ENCODE measurements around the gene SPOCK2. TPM values are rescaled to one million over a fixed set of nuclear protein-coding genes. Genes with fewer than 3 reads are reported as not detected.

SPOCK2 gene
- total RNA-seq, 1 experiment from 2014 or later: not detected

- Histone ChIP-seq H3K4me3 (no peak overlapping the region), H3K36me3 (no peaks in the 10 kb centered on the region), H3K9me3 (no peaks in the 10 kb centered on the region), H3K27me3 (no peaks in the 10 kb centered on the region)
- no peak for DNase-seq
Observed at GRCh38 chr10:72082856-72083789, 5.2 kb downstream of the SPOCK2 start.

DNA sequence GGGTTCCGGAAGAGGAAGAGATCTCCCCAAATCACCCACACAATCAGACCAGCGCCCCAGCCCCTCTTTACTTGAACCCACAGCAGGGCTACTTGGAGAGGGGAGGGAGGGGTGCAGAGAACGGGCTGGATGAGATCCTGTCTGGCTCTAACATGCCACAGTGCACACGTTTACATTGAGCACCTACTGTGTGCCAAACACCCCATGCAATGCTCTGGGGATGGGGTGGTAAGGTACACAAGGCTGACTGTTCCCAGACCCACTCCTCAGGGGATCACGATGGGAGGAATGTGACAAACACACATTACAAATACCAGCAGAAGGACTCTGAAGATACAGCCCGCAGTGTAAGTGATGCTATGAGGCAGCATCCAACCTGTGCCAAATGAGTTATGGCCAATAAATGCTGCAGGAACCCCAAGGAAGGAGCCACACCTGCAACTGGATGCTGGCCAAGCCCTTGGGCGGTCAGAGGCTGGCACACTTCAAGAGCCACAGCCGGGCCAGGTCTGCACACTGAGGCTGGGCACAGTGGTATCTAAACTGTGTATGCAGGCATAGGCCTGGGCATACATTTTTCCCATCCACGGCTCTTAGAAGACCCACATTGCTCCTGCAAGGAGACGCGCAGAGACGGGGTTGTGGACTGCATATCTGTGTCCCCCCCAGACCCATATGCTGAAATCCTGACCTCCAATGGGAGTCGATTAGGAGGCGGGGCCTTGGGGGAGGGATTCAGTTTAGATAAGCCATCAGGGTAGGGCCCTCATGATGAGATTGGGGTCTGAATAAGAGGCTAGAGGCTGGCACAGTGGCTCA lies 6.4 kb downstream of the SPOCK2 start:
- Histone ChIP-seq H3K36me3 (no peaks in the 10 kb centered on the region), H3K27me3 (no peaks in the 10 kb centered on the region), H3K4me3 (no peak overlapping the region), H3K9me3 (no peaks in the 10 kb centered on the region)
- no peak for DNase-seq

- Histone ChIP-seq H3K36me3 (no peaks in the 10 kb centered on the region), H3K27me3 (no peaks in the 10 kb centered on the region), H3K9me3 (no peaks in the 10 kb centered on the region), H3K4me3 (no peak overlapping the region)
- no peak for DNase-seq
Observed at GRCh38 chr10:72081210-72081609, 7.1 kb downstream of the SPOCK2 start.

- Histone ChIP-seq H3K27me3 (no peaks in the 10 kb centered on the region), H3K9me3 (no peaks in the 10 kb centered on the region), H3K4me3 (no peak overlapping the region), H3K36me3 (no peaks in the 10 kb centered on the region)
- DNase-seq: no peak
Observed at GRCh38 chr10:72080042-72080975, 8.0 kb downstream of the SPOCK2 start.

GRCh38 chr10:72079356-72079755 lies 9.0 kb downstream of the SPOCK2 start:
- H3K4me3 ChIP-seq: no peak overlapping the region
- no peaks in the 10 kb centered on the region for H3K9me3 ChIP-seq
- no peaks in the 10 kb centered on the region for H3K27me3 ChIP-seq
- no peaks in the 10 kb centered on the region for H3K36me3 ChIP-seq
- DNase-seq: no peak

DNA sequence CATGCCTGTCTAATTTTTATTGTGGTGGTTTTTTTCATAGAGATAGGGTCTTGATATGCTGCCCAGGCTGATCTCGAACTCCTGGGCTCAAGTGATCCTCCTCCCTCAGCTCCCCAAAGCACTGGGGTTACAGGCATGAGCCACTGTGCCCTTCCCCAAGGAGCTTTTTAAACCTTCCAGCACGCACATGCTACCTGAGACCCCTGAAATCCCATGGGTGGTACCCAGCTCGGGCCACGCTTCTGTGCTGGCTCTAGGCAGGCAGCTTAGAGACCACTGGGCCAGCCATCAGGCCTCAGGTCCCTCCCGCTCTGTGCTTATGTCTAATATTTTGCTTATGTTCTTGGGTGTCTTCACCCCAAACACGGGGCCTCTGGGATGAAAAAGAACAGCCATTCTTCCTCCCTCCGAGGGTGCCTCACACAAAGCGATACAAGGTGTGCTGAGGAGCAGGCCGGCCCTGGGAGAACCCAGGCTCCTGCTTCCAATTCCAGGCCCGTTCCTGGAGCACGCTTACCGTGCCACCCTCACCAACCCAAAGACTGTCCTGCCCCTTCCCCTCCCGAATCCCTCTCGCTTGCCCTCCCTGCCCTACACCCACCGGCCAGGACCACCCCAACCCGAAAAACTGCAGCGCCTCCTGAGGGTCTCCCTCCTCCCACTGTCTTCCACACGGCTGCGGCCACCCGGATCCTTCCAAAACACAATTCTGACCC lies 10.9 kb downstream of the SPOCK2 start:
- H3K4me3 ChIP-seq: no peak overlapping the region
- H3K9me3 ChIP-seq: no peaks in the 10 kb centered on the region
- no peak for DNase-seq
- H3K27me3 ChIP-seq: no peaks in the 10 kb centered on the region
- no peaks in the 10 kb centered on the region for H3K36me3 ChIP-seq

DNA sequence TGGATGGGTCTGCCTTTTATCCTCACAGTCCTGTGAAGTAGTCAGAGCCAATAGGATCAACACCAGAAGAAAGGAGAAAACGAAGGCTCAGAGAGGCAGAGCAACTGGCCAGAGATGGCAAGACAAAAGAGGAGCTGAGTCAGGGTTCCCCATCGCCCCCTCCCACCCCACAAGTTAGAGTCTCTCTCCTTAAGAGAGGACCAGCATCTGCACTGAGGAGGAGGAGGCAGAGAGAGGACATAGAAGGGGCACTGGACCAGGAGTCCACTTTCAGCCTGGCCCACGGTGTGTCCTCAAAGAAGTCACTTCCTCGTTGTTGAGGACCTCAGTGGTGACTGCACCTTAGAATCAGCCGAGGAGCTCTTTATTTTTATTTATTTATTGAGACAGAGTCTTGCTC lies 11.6 kb downstream of the SPOCK2 start:
- no peaks in the 10 kb centered on the region for H3K36me3 ChIP-seq
- no peak for DNase-seq
- no peaks in the 10 kb centered on the region for H3K9me3 ChIP-seq
- H3K4me3 ChIP-seq: no peak overlapping the region
- no peaks in the 10 kb centered on the region for H3K27me3 ChIP-seq

GRCh38 chr10:72075376-72076115 lies 12.8 kb downstream of the SPOCK2 start:
- Histone ChIP-seq H3K36me3 (no peaks in the 10 kb centered on the region), H3K27me3 (no peaks in the 10 kb centered on the region), H3K9me3 (no peaks in the 10 kb centered on the region), H3K4me3 (no peak overlapping the region)
- no peak for DNase-seq

- DNase-seq: no peak
Observed at GRCh38 chr10:72074574-72075375, 13.6 kb downstream of the SPOCK2 start.

GRCh38 chr10:72073708-72074573 lies 14.4 kb downstream of the SPOCK2 start:
- DNase-seq: no peak
- H3K4me3 ChIP-seq: no peak overlapping the region
- no peaks in the 10 kb centered on the region for H3K27me3 ChIP-seq
- no peaks in the 10 kb centered on the region for H3K36me3 ChIP-seq
- H3K9me3 ChIP-seq: no peaks in the 10 kb centered on the region

More at GRCh38 chr10:72074574-72075375, 13.6 kb downstream of the SPOCK2 start:
- no peaks in the 10 kb centered on the region for H3K9me3 ChIP-seq
- no peaks in the 10 kb centered on the region for H3K36me3 ChIP-seq
- no peak overlapping the region for H3K4me3 ChIP-seq
- no peaks in the 10 kb centered on the region for H3K27me3 ChIP-seq

- no peaks in the 10 kb centered on the region for H3K36me3 ChIP-seq
- no peak overlapping the region for H3K4me3 ChIP-seq
- DNase-seq: no peak
- no peaks in the 10 kb centered on the region for H3K9me3 ChIP-seq
- H3K27me3 ChIP-seq: no peaks in the 10 kb centered on the region
Observed at GRCh38 chr10:72072639-72073038, 15.7 kb downstream of the SPOCK2 start.

GRCh38 chr10:72072046-72072445 lies 16.3 kb downstream of the SPOCK2 start:
- Histone ChIP-seq H3K27me3 (no peaks in the 10 kb centered on the region), H3K9me3 (no peaks in the 10 kb centered on the region), H3K4me3 (no peak overlapping the region), H3K36me3 (no peaks in the 10 kb centered on the region)
- no peak for DNase-seq

DNA sequence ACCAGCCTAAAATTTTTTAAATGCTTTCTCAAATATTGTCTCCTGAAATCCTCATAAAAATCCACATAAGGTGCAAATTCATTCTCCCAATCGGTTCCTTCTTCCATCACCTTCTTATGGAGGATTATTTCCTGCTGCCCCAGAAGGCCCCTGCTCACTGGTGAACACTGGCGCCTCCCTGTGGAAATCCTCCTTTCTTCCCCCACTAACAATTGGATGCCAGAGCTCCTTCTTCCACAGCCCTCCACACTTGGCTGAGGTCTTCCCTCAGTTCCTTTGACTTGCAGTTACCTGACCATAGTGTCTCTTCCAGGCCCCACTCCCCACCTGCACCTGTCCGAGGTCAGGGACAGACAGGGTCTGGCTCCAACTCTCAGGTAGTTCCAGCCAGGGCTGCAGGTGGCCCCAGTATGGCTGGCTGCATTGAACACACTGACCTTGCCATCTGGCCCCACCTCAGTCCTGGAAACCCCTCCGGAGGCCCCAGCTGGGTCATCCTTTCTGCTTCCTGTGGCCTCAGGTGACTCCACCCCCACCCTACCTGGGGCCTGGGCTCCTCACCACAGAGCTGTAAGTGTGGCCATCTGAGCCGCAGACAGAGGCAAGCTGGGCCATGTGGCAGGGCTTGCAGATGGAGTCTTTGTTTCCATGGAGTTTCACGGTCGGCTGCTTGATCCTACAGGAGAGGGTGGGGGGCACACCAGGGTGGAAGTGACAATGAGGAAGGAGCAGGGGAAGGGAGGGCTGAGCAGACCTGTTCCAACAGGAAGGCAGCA lies 18.4 kb downstream of the SPOCK2 start:
- no peaks in the 10 kb centered on the region for H3K36me3 ChIP-seq
- no peak for DNase-seq
- no peaks in the 10 kb centered on the region for H3K27me3 ChIP-seq
- no peak overlapping the region for H3K4me3 ChIP-seq
- no peaks in the 10 kb centered on the region for H3K9me3 ChIP-seq

All from MG63 (cell line).